Measurements from ENCODE around the gene C1orf35. TPM values are rescaled to one million over a fixed set of nuclear protein-coding genes. Genes with fewer than 3 reads are reported as not detected.

The C1orf35 gene
- total and polyA plus RNA-seq, 2 of the 4 experiments (the other 2 are of a cell fraction), result 4.3 to 13.0 TPM

DNA sequence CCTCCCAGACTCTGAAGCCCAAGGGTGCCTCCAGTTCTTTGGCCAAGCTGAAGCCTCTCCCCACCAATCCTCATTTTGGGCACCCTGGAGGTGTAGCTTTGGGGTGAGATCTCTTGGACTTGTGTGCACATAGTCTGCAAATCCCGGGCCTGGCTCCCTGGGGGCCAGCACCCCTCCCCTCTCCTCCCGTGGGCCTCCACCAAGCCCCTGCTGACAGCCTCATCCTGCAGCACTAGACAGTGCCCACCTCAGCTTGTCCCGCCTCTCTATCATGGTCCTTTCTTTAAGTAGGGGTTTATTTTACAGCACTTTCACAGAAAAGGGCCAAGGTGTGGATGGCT, 49.8 kb upstream of the C1orf35 start:
- Histone ChIP-seq H2AK9ac (replicated peaks; ENCODE audit: low read depth, low read length, poor library complexity) (no peak overlapping the region), H3K56ac (ENCODE audit: extremely low read depth, insufficient read depth, low read length) (no peak overlapping the region), H3K9me1 (ENCODE audit: insufficient read depth, low read length) (peaks cover 16% of the 10 kb centered on the region), H4K20me1 (ENCODE audit: insufficient read depth, low read length) (peaks cover 7% of the 10 kb centered on the region; the same call in 1 of the 2 replicates), H3K4me3 (ENCODE audit: insufficient read depth, low read depth, low read length) (no peak overlapping the region), H2BK120ac (ENCODE audit: low read depth, low read length) (no peak overlapping the region), H4K8ac (ENCODE audit: low read depth in 2 of 2, low read length in 2 of 2) (no peak overlapping the region), H2BK15ac (ENCODE audit: low read depth, low read length) (no peak overlapping the region), H3K79me1 (ENCODE audit: low read depth in 1 of 2, low read length in 2 of 2) (peaks cover 14 to 43% of the 10 kb centered on the region in 2 experiments), H2AK5ac (ENCODE audit: low read depth, low read length) (no peak overlapping the region), H2BK5ac (ENCODE audit: low read depth, low read length, poor library complexity, severe bottlenecking) (no peak overlapping the region), H3K36me3 (ENCODE audit: control insufficient read depth, insufficient read depth, low read length) (peaks cover 3% of the 10 kb centered on the region; the same call in 1 of the 2 replicates), H3K4ac (ENCODE audit: low read depth, low read length) (no peak overlapping the region), H3K18ac (ENCODE audit: low read depth, low read length) (no peak overlapping the region), H3K14ac (replicated peaks; ENCODE audit: low read depth, low read length) (no peak overlapping the region), H3K4me2 (ENCODE audit: low read depth, low read length) (no peak overlapping the region), H3K9ac (ENCODE audit: low read depth, low read length) (no peak overlapping the region), H3K27ac (ENCODE audit: insufficient read depth, low read length) (no peak overlapping the region), H4K91ac (ENCODE audit: insufficient read depth, low read depth, low read length) (no peak overlapping the region), H3K27me3 (ENCODE audit: control insufficient read depth, insufficient read depth, low read length) (no peaks in the 10 kb centered on the region), H3K23ac (ENCODE audit: low read depth, low read length) (no peak overlapping the region), H4K5ac (ENCODE audit: low read depth, low read length) (no peak overlapping the region), H2AFZ (replicated peaks; ENCODE audit: low read length, poor library complexity) (no peak overlapping the region), H3K4me1 (ENCODE audit: control insufficient read depth, insufficient read depth, low read length) (peaks cover 23% of the 10 kb centered on the region), H3K9me3 (ENCODE audit: control insufficient read depth, insufficient read depth, low read length) (no peaks in the 10 kb centered on the region), H2BK20ac (ENCODE audit: low read depth, low read length) (no peak overlapping the region)
- ATAC-seq (ENCODE audit: low read depth), result no peak
- no peak for DNase-seq
- ChIA-PET POLR2A (ENCODE audit: unreplicated experiment) (interaction anchor here (0.6 kb wide), 1 partner anchor 15 kb away, joined by 3 read pairs; no protein-coding TSS in a partner anchor), CTCF (no interaction called here)
- in situ Hi-C loops (cut with MboI; ENCODE audit: low sequenced_read_pairs), result no loop called here
- WGBS, 2 experiments (ENCODE audit: extremely low coverage in 2 of 2, insufficient read length in 1 of 2), result no CpG with 5 or more reads among the region's 3 CpGs
- TF ChIP-seq POLR2A (IDR thresholded peaks at IDR 0.05; ENCODE audit: low read depth, low read length) (no peak), RCOR1 (IDR thresholded peaks at IDR 0.05; ENCODE audit: insufficient replicate concordance, low read length) (no peak), MAFK (IDR thresholded peaks at IDR 0.05; ENCODE audit: low read depth, low read length) (no peak), NFE2L2 (IDR thresholded peaks at IDR 0.05; ENCODE audit: low read depth, low read length) (no peak), RAD21 (IDR thresholded peaks at IDR 0.05; ENCODE audit: low read length) (no peak), RFX5 (IDR thresholded peaks at IDR 0.05; ENCODE audit: low read depth, low read length) (no peak), CEBPB (IDR thresholded peaks at IDR 0.05; ENCODE audit: low read depth, low read length) (no peak), FOS (IDR thresholded peaks at IDR 0.05; ENCODE audit: low read depth, low read length) (no peak), CHD1 (IDR thresholded peaks at IDR 0.05; ENCODE audit: low read depth, low read length) (no peak), BHLHE40 (IDR thresholded peaks at IDR 0.05; ENCODE audit: low read depth, low read length) (no peak), MAZ (IDR thresholded peaks at IDR 0.05; ENCODE audit: borderline replicate concordance, low read depth, low read length) (no peak), MXI1 (IDR thresholded peaks at IDR 0.05; ENCODE audit: borderline replicate concordance, low read depth, low read length) (no peak)
- TF ChIP-seq, protein P1, sequence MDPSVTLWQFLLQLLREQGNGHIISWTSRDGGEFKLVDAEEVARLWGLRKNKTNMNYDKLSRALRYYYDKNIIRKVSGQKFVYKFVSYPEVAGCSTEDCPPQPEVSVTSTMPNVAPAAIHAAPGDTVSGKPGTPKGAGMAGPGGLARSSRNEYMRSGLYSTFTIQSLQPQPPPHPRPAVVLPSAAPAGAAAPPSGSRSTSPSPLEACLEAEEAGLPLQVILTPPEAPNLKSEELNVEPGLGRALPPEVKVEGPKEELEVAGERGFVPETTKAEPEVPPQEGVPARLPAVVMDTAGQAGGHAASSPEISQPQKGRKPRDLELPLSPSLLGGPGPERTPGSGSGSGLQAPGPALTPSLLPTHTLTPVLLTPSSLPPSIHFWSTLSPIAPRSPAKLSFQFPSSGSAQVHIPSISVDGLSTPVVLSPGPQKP (IDR thresholded peaks at IDR 0.05; ENCODE audit: borderline replicate concordance, low read depth, low read length), result no peak
- TF ChIP-seq, protein P2, sequence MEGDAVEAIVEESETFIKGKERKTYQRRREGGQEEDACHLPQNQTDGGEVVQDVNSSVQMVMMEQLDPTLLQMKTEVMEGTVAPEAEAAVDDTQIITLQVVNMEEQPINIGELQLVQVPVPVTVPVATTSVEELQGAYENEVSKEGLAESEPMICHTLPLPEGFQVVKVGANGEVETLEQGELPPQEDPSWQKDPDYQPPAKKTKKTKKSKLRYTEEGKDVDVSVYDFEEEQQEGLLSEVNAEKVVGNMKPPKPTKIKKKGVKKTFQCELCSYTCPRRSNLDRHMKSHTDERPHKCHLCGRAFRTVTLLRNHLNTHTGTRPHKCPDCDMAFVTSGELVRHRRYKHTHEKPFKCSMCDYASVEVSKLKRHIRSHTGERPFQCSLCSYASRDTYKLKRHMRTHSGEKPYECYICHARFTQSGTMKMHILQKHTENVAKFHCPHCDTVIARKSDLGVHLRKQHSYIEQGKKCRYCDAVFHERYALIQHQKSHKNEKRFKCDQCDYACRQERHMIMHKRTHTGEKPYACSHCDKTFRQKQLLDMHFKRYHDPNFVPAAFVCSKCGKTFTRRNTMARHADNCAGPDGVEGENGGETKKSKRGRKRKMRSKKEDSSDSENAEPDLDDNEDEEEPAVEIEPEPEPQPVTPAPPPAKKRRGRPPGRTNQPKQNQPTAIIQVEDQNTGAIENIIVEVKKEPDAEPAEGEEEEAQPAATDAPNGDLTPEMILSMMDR (conservative IDR thresholded peaks at IDR 0.05; ENCODE audit: low read depth, low read length), result no peak
- TF ChIP-seq, protein P3, sequence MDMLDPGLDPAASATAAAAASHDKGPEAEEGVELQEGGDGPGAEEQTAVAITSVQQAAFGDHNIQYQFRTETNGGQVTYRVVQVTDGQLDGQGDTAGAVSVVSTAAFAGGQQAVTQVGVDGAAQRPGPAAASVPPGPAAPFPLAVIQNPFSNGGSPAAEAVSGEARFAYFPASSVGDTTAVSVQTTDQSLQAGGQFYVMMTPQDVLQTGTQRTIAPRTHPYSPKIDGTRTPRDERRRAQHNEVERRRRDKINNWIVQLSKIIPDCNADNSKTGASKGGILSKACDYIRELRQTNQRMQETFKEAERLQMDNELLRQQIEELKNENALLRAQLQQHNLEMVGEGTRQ (IDR thresholded peaks at IDR 0.05; ENCODE audit: low read depth, low read length), result no peak
- intact Hi-C loops (cut with micrococcal nuclease), result no loop called here
- dilution Hi-C loops (cut with HindIII; ENCODE audit: low sequenced_read_pairs, unreplicated experiment), result no loop called here
- no TSS peak for BruUV-seq (replicated peaks)

Data from IMR-90 (cell line).